HepG2 (cell line): ENCODE data around the gene RNASE9. TPM values are rescaled to one million over a fixed set of nuclear protein-coding genes. Genes with fewer than 3 reads are reported as not detected.

ENCODE experiments used
- EP300 ChIP-seq, 3 experiments: sonication (generic) in 1 of 3; formaldehyde crosslinking in 1 of 3; IDR thresholded peaks; 2 replicates each; pipeline versions ENCODE4 v1.5.1 to v1.6.1; 2011 to 2020; ENCODE audit warnings: low read depth in 2 of 3, low read length in 2 of 3, borderline replicate concordance in 1 of 3, improper control_type of control experiment in 1 of 3, mild to moderate bottlenecking in 1 of 3, missing genetic modification reagents in 1 of 3, moderate library complexity in 1 of 3
- FOXJ3 ChIP-seq: sonication (generic); formaldehyde crosslinking; IDR thresholded peaks from 2 replicates; pipeline ENCODE4 v1.4.0; 2020; ENCODE audit warnings: missing genetic modification reagents, mild to moderate bottlenecking, borderline replicate concordance
- HOXD1 ChIP-seq: sonication (generic); formaldehyde crosslinking; IDR thresholded peaks from 2 replicates; pipeline ENCODE4 v1.5.0; 2020; ENCODE audit warnings: missing genetic modification reagents
- IRF2 ChIP-seq: IDR thresholded peaks from 2 replicates; pipeline ENCODE4 v1.6.1; 2018; ENCODE audit warnings: missing genetic modification reagents, missing compliant biosample characterization
- KDM3A ChIP-seq: IDR thresholded peaks from 2 replicates; pipeline ENCODE4 v1.6.1; 2018; ENCODE audit warnings: low read depth, missing compliant biosample characterization
- MXI1 ChIP-seq: IDR thresholded peaks from 3 replicates; pipeline ENCODE4 v1.6.1; 2012; ENCODE audit warnings: low read depth, low read length, inconsistent platforms, borderline replicate concordance
- SATB2 ChIP-seq: sonication (generic); formaldehyde crosslinking; IDR thresholded peaks from 2 replicates; pipeline ENCODE4 v1.5.0; 2020; ENCODE audit warnings: missing genetic modification reagents
- SRSF4 ChIP-seq: fragments of 200-400 bp; formaldehyde crosslinking; IDR thresholded peaks from one replicate; pipeline ENCODE4 v1.6.1; 2018; ENCODE audit warnings: mild to moderate bottlenecking, low read depth, low read length, moderate library complexity; ENCODE audit not compliant: poor library complexity, severe bottlenecking
- TARDBP ChIP-seq: sonication (generic); formaldehyde crosslinking; IDR thresholded peaks from 2 replicates; pipeline ENCODE4 v1.8.0; 2022; ENCODE audit warnings: mild to moderate bottlenecking, missing genetic modification reagents
- TBL1XR1 ChIP-seq: fragments of 150-350 bp; IDR thresholded peaks from 2 replicates; pipeline ENCODE4 v1.6.1; 2014; ENCODE audit warnings: borderline replicate concordance, low read length; ENCODE audit not compliant: partially characterized antibody
- TEAD3 ChIP-seq: optimal IDR thresholded peaks from 2 replicates; pipeline ENCODE3; 2016; ENCODE audit warnings: borderline replicate concordance
- ZNF251 ChIP-seq: sonication (generic); formaldehyde crosslinking; IDR thresholded peaks from 2 replicates; pipeline ENCODE4 v1.9.0; 2021; ENCODE audit warnings: mild to moderate bottlenecking, missing genetic modification reagents
- ZNF430 ChIP-seq: sonication (generic); formaldehyde crosslinking; IDR thresholded peaks from 2 replicates; pipeline ENCODE4 v1.9.0; 2021; ENCODE audit warnings: mild to moderate bottlenecking, missing genetic modification reagents
- ZSCAN25 ChIP-seq: sonication (generic); formaldehyde crosslinking; IDR thresholded peaks from 2 replicates; pipeline ENCODE4 v1.8.0; 2022; ENCODE audit warnings: mild to moderate bottlenecking, missing genetic modification reagents
- polyA plus RNA-seq, 8 experiments: library from polyadenylated mRNA; depleted of rRNA in 3 of 8; stranded (reverse) in 7 of 8; unstranded in 1 of 8; fragments of >200 nt; fragmentation: Illumina TruSeq in 4 of 8; extraction: Trizol in 4 of 8; gene quantifications; 2 replicates each; pipeline versions ENCODE4 v1.2.1 to v1.2.3, GENCODE V29; 2011 to 2016; ENCODE audit warnings: low read depth in 4 of 8, missing spikeins in 1 of 8, mixed read lengths in 1 of 8; ENCODE audit not compliant: insufficient read depth in 1 of 8
- total RNA-seq, 5 experiments: library from RNA; depleted of rRNA; stranded (reverse); fragments of >200 nt; fragmentation: Illumina TruSeq; extraction: Trizol; gene quantifications; 2 replicates each; pipeline ENCODE4 v1.2.3, GENCODE V29; 2016; ENCODE audit warnings: low read depth in 1 of 5
- TF ChIP-seq, protein P1 (sequence below): sonication (generic); IDR thresholded peaks from 2 replicates; pipeline ENCODE4 v1.6.1; 2016; ENCODE audit warnings: low read depth, borderline replicate concordance
- TF ChIP-seq, protein P2 (sequence below): sonication (generic); formaldehyde crosslinking; IDR thresholded peaks from 2 replicates; pipeline ENCODE4 v1.5.0; 2020; ENCODE audit warnings: mild to moderate bottlenecking, low read depth, missing genetic modification reagents, borderline replicate concordance
- TF ChIP-seq, protein P3 (sequence below): sonication (generic); formaldehyde crosslinking; IDR thresholded peaks from 2 replicates; pipeline ENCODE4 v1.4.0; 2020; ENCODE audit warnings: mild to moderate bottlenecking, missing genetic modification reagents, borderline replicate concordance
- TF ChIP-seq, protein P4 (sequence below): sonication (generic); formaldehyde crosslinking; IDR thresholded peaks from 2 replicates; pipeline ENCODE4 v1.4.0; 2020; ENCODE audit warnings: missing genetic modification reagents, low read depth, mild to moderate bottlenecking, borderline replicate concordance
- TF ChIP-seq, protein P5 (sequence below): sonication (generic); formaldehyde crosslinking; IDR thresholded peaks from 2 replicates; pipeline ENCODE4 v1.4.0; 2020; ENCODE audit warnings: low read depth, missing genetic modification reagents

The RNASE9 gene
- total and polyA plus RNA-seq, 2 of the 13 experiments (the other 11 are each of a cell fraction or from before 2014, with no cell fraction given), result not detected

DNA sequence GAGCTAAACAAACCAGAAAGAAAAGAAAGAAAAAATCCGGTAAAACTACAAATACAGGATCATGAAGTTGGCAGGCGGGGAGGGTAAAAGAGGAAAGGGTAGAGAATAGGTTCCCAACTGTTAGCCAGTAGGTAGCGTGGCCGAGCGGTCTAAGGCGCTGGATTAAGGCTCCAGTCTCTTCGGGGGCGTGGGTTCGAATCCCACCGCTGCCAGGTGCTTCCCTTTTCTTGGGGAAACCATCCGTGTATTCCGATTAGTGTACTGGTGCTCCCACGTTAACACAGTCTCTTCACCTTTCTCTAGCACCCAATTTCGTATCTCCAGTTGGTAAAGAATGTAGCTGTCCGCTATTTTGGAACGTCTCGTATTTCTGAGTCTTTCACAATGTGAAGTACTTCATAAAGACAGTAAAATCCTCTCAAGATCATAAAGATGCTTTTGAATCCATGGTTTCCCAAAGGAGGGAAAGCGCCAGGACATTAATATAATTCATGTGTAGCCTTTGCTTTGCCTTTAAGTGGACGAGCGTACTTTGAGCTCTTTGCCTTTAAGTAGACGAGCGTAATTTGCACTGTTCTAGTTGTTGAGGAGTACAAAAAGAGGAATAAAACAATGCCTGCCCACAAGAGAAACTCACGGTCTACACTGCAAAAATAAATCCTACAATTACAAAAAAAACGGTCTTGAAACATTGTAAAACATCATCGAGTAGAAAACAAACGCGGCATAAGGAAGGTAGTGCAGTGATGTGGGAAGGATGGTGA lies 49.3 kb upstream of the RNASE9 start (continued):
- TF ChIP-seq, protein P1, sequence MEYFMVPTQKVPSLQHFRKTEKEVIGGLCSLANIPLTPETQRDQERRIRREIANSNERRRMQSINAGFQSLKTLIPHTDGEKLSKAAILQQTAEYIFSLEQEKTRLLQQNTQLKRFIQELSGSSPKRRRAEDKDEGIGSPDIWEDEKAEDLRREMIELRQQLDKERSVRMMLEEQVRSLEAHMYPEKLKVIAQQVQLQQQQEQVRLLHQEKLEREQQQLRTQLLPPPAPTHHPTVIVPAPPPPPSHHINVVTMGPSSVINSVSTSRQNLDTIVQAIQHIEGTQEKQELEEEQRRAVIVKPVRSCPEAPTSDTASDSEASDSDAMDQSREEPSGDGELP, result peak; percentile 57; the same call in 1 of the 2 replicates
- TF ChIP-seq, protein P2, sequence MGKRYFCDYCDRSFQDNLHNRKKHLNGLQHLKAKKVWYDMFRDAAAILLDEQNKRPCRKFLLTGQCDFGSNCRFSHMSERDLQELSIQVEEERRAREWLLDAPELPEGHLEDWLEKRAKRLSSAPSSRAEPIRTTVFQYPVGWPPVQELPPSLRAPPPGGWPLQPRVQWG (CRISPR knock-in tag), result no peak
- TF ChIP-seq IRF2 (CRISPR knock-in tag), result peak; percentile 60; the same call in 1 of the 2 replicates
- no peak for TF ChIP-seq KDM3A
- peak; percentile 89 for TF ChIP-seq ZNF430 (CRISPR knock-in tag)
- 0 out of 4 replicates have a peak, but pooled peaks of 1 of the 2 experiments have one; percentile 31 for TF ChIP-seq EP300 (IDR thresholded peaks at IDR 0.05; ENCODE audit: low read depth in 2 of 2, low read length in 2 of 2)
- no peak; the same call in 1 of the 2 replicates for TF ChIP-seq EP300 (CRISPR knock-in tag; IDR thresholded peaks at IDR 0.05; ENCODE audit: borderline replicate concordance)
- TF ChIP-seq, protein P3, sequence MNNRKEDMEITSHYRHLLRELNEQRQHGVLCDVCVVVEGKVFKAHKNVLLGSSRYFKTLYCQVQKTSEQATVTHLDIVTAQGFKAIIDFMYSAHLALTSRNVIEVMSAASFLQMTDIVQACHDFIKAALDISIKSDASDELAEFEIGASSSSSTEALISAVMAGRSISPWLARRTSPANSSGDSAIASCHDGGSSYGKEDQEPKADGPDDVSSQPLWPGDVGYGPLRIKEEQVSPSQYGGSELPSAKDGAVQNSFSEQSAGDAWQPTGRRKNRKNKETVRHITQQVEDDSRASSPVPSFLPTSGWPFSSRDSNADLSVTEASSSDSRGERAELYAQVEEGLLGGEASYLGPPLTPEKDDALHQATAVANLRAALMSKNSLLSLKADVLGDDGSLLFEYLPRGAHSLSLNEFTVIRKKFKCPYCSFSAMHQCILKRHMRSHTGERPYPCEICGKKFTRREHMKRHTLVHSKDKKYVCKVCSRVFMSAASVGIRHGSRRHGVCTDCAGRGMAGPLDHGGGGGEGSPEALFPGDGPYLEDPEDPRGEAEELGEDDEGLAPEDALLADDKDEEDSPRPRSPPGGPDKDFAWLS (CRISPR knock-in tag), result peak; percentile 42; the same call in 1 of the 2 replicates
- peak; percentile 86 for TF ChIP-seq TARDBP (CRISPR knock-in tag)
- peak; percentile 37 for TF ChIP-seq TEAD3
- TF ChIP-seq TBL1XR1, result peak; percentile 21
- TF ChIP-seq SATB2 (CRISPR knock-in tag), result no peak
- no peak for TF ChIP-seq SRSF4
- peak; percentile 49; the same call in 1 of the 3 replicates for TF ChIP-seq MXI1
- peak; percentile 50; the same call in 1 of the 2 replicates for TF ChIP-seq ZSCAN25 (CRISPR knock-in tag)
- TF ChIP-seq ZNF251 (CRISPR knock-in tag), result no peak
- TF ChIP-seq FOXJ3 (CRISPR knock-in tag), result no peak; the same call in 1 of the 2 replicates
- TF ChIP-seq, protein P4, sequence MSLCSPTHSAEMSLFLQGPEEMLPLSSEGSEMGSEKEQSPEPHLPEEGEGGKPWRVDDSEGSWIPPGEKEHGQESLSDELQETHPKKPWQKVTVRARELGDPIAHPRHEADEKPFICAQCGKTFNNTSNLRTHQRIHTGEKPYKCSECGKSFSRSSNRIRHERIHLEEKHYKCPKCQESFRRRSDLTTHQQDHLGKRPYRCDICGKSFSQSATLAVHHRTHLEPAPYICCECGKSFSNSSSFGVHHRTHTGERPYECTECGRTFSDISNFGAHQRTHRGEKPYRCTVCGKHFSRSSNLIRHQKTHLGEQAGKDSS (CRISPR knock-in tag), result peak; percentile 70; the same call in 1 of the 2 replicates
- TF ChIP-seq, protein P5, sequence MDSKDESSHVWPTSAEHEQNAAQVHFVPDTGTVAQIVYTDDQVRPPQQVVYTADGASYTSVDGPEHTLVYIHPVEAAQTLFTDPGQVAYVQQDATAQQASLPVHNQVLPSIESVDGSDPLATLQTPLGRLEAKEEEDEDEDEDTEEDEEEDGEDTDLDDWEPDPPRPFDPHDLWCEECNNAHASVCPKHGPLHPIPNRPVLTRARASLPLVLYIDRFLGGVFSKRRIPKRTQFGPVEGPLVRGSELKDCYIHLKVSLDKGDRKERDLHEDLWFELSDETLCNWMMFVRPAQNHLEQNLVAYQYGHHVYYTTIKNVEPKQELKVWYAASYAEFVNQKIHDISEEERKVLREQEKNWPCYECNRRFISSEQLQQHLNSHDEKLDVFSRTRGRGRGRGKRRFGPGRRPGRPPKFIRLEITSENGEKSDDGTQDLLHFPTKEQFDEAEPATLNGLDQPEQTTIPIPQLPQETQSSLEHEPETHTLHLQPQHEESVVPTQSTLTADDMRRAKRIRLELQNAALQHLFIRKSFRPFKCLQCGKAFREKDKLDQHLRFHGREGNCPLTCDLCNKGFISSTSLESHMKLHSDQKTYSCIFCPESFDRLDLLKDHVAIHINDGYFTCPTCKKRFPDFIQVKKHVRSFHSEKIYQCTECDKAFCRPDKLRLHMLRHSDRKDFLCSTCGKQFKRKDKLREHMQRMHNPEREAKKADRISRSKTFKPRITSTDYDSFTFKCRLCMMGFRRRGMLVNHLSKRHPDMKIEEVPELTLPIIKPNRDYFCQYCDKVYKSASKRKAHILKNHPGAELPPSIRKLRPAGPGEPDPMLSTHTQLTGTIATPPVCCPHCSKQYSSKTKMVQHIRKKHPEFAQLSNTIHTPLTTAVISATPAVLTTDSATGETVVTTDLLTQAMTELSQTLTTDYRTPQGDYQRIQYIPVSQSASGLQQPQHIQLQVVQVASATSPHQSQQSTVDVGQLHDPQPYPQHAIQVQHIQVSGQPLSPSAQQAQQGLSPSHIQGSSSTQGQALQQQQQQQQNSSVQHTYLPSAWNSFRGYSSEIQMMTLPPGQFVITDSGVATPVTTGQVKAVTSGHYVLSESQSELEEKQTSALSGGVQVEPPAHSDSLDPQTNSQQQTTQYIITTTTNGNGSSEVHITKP, result peak; percentile 61; the same call in 1 of the 2 replicates
- no peak for TF ChIP-seq HOXD1 (CRISPR knock-in tag)
